ENCODE results near the gene RRAGB. TPM values are rescaled to one million over a fixed set of nuclear protein-coding genes. Genes with fewer than 3 reads are reported as not detected.
"Not testable (repeated sequence)": the region's sequence is repeated elsewhere in the genome, so short reads cannot be mapped to it uniquely, and the experiment has no call there.

Gene RRAGB
- polyA plus RNA-seq, 1 of the 3 experiments (the other 2 are of a cell fraction): 13.1 TPM

DNA sequence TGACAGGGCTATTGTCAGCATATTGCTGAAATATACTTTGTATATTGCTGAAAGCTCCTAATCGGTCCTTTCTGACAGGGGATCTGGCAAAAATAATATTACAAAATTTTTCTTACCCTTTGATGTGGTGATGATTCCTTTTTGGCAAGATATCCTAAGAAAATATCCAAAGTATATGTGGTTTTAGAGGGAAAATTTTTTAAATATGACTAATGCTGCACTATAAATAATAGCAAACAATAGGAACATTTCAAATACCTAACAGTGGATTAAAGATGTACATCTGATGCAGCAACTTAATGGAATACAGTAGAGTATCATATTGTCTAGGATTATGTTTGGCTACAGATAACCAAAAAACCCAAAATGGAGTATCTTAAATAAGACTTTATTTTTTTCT lies 49.6 kb downstream of the RRAGB start (continued):
- TF ChIP-seq, protein P1, sequence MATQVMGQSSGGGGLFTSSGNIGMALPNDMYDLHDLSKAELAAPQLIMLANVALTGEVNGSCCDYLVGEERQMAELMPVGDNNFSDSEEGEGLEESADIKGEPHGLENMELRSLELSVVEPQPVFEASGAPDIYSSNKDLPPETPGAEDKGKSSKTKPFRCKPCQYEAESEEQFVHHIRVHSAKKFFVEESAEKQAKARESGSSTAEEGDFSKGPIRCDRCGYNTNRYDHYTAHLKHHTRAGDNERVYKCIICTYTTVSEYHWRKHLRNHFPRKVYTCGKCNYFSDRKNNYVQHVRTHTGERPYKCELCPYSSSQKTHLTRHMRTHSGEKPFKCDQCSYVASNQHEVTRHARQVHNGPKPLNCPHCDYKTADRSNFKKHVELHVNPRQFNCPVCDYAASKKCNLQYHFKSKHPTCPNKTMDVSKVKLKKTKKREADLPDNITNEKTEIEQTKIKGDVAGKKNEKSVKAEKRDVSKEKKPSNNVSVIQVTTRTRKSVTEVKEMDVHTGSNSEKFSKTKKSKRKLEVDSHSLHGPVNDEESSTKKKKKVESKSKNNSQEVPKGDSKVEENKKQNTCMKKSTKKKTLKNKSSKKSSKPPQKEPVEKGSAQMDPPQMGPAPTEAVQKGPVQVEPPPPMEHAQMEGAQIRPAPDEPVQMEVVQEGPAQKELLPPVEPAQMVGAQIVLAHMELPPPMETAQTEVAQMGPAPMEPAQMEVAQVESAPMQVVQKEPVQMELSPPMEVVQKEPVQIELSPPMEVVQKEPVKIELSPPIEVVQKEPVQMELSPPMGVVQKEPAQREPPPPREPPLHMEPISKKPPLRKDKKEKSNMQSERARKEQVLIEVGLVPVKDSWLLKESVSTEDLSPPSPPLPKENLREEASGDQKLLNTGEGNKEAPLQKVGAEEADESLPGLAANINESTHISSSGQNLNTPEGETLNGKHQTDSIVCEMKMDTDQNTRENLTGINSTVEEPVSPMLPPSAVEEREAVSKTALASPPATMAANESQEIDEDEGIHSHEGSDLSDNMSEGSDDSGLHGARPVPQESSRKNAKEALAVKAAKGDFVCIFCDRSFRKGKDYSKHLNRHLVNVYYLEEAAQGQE (IDR thresholded peaks at IDR 0.05; ENCODE audit: low read depth, low read length): no peak
- TF ChIP-seq RXRA (IDR thresholded peaks at IDR 0.05; ENCODE audit: borderline replicate concordance, low read depth) (no peak), POLR2AphosphoS5 (IDR thresholded peaks at IDR 0.05; ENCODE audit: low read depth, low read length) (no peak), RFX5 (IDR thresholded peaks at IDR 0.05; ENCODE audit: low read length) (no peak), TAF1 (IDR thresholded peaks at IDR 0.05; ENCODE audit: borderline replicate concordance, low read depth, low read length) (no peak), JUND (IDR thresholded peaks at IDR 0.05) (no peak), TEAD4 (IDR thresholded peaks at IDR 0.05; ENCODE audit: borderline replicate concordance, insufficient read depth) (no peak), MEF2A (IDR thresholded peaks at IDR 0.05; ENCODE audit: borderline replicate concordance, low read depth) (no peak), NFIC (IDR thresholded peaks at IDR 0.05; ENCODE audit: borderline replicate concordance) (peak; percentile 61; the same call in 1 of the 2 replicates)
- TF ChIP-seq, protein P2, sequence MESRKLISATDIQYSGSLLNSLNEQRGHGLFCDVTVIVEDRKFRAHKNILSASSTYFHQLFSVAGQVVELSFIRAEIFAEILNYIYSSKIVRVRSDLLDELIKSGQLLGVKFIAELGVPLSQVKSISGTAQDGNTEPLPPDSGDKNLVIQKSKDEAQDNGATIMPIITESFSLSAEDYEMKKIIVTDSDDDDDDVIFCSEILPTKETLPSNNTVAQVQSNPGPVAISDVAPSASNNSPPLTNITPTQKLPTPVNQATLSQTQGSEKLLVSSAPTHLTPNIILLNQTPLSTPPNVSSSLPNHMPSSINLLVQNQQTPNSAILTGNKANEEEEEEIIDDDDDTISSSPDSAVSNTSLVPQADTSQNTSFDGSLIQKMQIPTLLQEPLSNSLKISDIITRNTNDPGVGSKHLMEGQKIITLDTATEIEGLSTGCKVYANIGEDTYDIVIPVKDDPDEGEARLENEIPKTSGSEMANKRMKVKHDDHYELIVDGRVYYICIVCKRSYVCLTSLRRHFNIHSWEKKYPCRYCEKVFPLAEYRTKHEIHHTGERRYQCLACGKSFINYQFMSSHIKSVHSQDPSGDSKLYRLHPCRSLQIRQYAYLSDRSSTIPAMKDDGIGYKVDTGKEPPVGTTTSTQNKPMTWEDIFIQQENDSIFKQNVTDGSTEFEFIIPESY (IDR thresholded peaks at IDR 0.05; ENCODE audit: borderline replicate concordance, low read depth): no peak

DNA sequence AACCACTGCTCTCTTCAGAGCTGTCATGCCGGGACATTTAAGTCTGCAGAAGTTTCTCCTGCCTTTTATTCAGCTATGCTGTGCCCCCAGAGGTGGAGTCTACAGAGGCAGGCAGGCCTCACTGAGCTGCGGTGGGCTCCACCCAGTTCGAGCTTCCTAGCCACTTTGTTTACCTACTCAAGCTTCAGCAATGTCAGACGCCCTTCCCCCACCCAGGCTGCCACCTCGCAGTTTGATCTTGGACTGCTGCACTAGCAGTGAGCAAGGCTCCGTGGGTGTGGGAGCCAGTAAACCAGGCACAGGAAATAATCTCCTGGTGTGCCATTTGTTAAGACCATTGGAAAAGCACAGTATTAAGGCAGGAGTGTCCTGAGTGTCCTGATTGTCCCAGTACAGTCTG lies 56.9 kb downstream of the RRAGB start:
- H3K4me3 ChIP-seq (ENCODE audit: low read depth in 2 of 2, low read length in 1 of 2); H3K9me3 ChIP-seq; H3K27ac ChIP-seq (ENCODE audit: low read depth in 2 of 2, low read length in 1 of 2); H3K4me2 ChIP-seq; H3K36me3 ChIP-seq (replicated peaks in 1 of 2; ENCODE audit: control insufficient read depth in 1 of 2, insufficient read depth in 2 of 2, low read length in 1 of 2); H3K79me2 ChIP-seq (ENCODE audit: insufficient read depth); H2AFZ ChIP-seq (ENCODE audit: low read depth); H4K20me1 ChIP-seq (ENCODE audit: insufficient read depth); H3K4me1 ChIP-seq (ENCODE audit: control insufficient read depth in 1 of 2, insufficient read depth in 2 of 2, low read depth in 1 of 2, low read length in 1 of 2); H3F3A ChIP-seq (replicated peaks; ENCODE audit: insufficient read depth); DNase-seq; CTCF ChIA-PET; POLR2A ChIA-PET; H3K9ac ChIP-seq; H3K9me2 ChIP-seq; H3K27me3 ChIP-seq (ENCODE audit: insufficient read depth): not testable (repeated sequence)
- WGBS (ENCODE audit: low lambda C conversion rate): 63% methylated on average over 5 of the region's 6 CpGs

DNA sequence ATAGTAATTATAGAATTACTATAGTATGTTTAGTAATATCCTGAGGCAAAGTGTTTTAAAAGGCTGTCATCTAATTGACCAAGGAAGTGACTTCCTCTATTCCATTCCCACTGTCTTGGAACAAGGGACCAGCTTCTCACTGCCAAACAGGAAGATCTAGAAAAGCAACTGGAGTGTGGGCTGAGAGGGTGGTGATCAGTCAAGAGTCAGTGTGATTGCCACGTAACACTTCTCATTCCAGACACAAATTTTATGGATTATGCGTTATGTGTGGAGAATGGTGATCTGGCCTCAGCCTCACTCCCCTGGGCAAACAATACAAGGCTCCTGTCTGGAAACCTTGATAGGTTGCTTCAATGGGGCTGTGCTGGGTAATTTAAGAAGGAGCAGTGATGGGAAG lies 60.0 kb downstream of the RRAGB start:
- WGBS (ENCODE audit: low lambda C conversion rate): 49% methylated on average over 2 of the region's 2 CpGs
- DNase-seq: no peak
- CTCF ChIA-PET: no interaction called here
- TF ChIP-seq, protein P1 (IDR thresholded peaks at IDR 0.05; ENCODE audit: low read depth, low read length): no peak
- no peak for TF ChIP-seq ELF1 (IDR thresholded peaks at IDR 0.05)
- TF ChIP-seq, protein P3, sequence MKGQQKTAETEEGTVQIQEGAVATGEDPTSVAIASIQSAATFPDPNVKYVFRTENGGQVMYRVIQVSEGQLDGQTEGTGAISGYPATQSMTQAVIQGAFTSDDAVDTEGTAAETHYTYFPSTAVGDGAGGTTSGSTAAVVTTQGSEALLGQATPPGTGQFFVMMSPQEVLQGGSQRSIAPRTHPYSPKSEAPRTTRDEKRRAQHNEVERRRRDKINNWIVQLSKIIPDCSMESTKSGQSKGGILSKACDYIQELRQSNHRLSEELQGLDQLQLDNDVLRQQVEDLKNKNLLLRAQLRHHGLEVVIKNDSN (IDR thresholded peaks at IDR 0.05; ENCODE audit: borderline replicate concordance, low read depth): no peak
- no peak for TF ChIP-seq RCOR1 (IDR thresholded peaks at IDR 0.05; ENCODE audit: low read length)
- no peak for TF ChIP-seq YY1 (IDR thresholded peaks at IDR 0.05; ENCODE audit: low read depth)
- no peak for TF ChIP-seq MEF2A (IDR thresholded peaks at IDR 0.05; ENCODE audit: borderline replicate concordance, low read depth)
- TF ChIP-seq NFIC (IDR thresholded peaks at IDR 0.05; ENCODE audit: borderline replicate concordance): no peak
- no peak for TF ChIP-seq NRF1 (IDR thresholded peaks at IDR 0.05; ENCODE audit: low read depth, low read length)

More for the DNA sequence above, 60.0 kb downstream of the RRAGB start:
- Histone ChIP-seq H3K4me2 (no peak overlapping the region), H3K9me2 (no peaks in the 10 kb centered on the region), H3K36me3 (replicated peaks in 1 of 2; ENCODE audit: control insufficient read depth in 1 of 2, insufficient read depth in 2 of 2, low read length in 1 of 2) (no peaks in the 10 kb centered on the region), H3K4me1 (ENCODE audit: control insufficient read depth in 1 of 2, insufficient read depth in 2 of 2, low read depth in 1 of 2, low read length in 1 of 2) (no peaks in the 10 kb centered on the region), H2AFZ (ENCODE audit: low read depth) (no peak overlapping the region), H4K20me1 (ENCODE audit: insufficient read depth) (no peaks in the 10 kb centered on the region), H3K27ac (ENCODE audit: low read depth in 2 of 2, low read length in 1 of 2) (no peak overlapping the region), H3K9ac (no peak overlapping the region), H3K27me3 (ENCODE audit: insufficient read depth) (no peaks in the 10 kb centered on the region), H3K79me2 (ENCODE audit: insufficient read depth) (no peaks in the 10 kb centered on the region), H3K9me3 (no peaks in the 10 kb centered on the region), H3F3A (replicated peaks; ENCODE audit: insufficient read depth) (no peaks in the 10 kb centered on the region), H3K4me3 (ENCODE audit: low read depth in 2 of 2, low read length in 1 of 2) (no peak overlapping the region)
- POLR2A ChIA-PET: no interaction called here

Data from SK-N-SH (cell line).